ENCODE data around the gene LMLN.
"Not testable (repeated sequence)": the region's sequence is repeated elsewhere in the genome, so short reads cannot be mapped to it uniquely, and the experiment has no call there.

LMLN gene

GRCh38 chr3:197956626-197956988 lies 3.4 kb upstream of the LMLN start:
- no peak for DNase-seq

GRCh38 chr3:197957790-197958133 lies 2.3 kb upstream of the LMLN start:
- no peak for DNase-seq

GRCh38 chr3:197958346-197958745 lies 1.7 kb upstream of the LMLN start:
- no peak for DNase-seq

- DNase-seq = not testable (repeated sequence)
Observed at GRCh38 chr3:197958848-197959247, 1.2 kb upstream of the LMLN start.

- DNase-seq = no peak
Observed at GRCh38 chr3:197959500-197959890, 522 bp upstream of the LMLN start.

DNA sequence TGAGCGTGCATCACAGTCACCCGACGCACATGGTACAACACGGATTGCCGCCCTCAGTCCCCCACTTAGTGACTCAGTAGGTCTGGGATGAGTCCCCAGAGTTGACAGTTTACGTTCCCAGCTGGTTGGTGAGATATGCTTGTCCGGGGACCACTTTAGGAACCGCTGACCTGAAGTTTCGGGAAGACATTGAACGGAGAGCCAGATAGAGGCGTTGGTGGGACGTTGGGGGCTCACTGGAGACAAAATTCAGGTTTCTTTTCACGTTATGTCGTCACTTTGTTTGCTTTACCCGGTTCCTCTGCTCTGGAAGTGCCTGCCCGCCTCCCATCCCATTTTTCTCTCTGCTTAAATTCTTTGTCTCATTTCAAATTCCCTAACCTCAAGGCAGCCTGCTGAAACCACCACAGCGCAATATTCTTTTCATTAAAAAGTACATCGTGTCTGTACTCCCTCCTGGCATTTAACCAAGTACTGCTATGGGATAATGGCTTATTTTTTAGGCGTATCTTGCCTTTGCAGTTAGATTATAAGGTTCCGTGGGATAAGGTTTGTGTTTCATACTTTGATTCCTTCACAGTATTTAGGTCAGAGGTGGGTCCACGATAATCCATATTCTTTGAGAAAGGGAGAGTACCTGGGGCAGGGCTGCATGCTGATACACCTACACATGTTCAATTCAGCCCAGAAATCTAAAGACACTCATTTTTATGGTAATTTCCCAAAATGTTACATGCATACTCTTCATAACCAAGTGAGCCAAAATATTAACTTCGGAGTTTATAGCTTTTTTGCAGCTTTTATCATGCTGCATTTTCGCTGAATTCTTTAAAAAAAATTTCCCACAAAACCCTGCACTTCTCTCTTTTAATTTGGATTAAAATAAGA lies 921 bp downstream of the LMLN start:
- no peak for DNase-seq

- no peak for DNase-seq
Observed at GRCh38 chr3:197961582-197961945, 1.5 kb downstream of the LMLN start.

- DNase-seq = no peak
Observed at GRCh38 chr3:197963019-197963637, 3.1 kb downstream of the LMLN start.

- DNase-seq = not testable (repeated sequence)
Observed at GRCh38 chr3:197967337-197967989, 7.4 kb downstream of the LMLN start.

GRCh38 chr3:197970588-197970987 lies 10.6 kb downstream of the LMLN start:
- no peak for DNase-seq

- DNase-seq = no peak
Observed at GRCh38 chr3:197974016-197974415, 14.0 kb downstream of the LMLN start.

DNA sequence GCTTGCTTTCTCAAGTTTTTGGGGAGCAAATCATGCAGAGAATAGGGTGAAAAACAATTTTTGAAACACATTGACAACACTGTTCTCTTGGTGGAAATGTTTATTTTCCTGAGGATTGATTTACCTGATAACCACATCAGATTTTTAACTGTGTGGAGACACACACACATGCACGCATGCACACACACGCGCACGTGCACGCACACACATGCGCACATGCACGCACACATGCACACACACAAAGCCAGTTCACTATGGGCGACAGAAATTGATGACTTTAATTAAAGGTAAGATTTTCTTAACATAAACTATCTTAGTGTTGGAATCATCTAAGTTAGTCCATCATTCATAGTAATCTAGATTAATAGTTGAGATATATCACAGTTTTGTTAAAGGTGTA lies 15.3 kb downstream of the LMLN start:
- no peak for DNase-seq

GRCh38 chr3:197983076-197983475 lies 23.1 kb downstream of the LMLN start:
- no peak for DNase-seq

DNA sequence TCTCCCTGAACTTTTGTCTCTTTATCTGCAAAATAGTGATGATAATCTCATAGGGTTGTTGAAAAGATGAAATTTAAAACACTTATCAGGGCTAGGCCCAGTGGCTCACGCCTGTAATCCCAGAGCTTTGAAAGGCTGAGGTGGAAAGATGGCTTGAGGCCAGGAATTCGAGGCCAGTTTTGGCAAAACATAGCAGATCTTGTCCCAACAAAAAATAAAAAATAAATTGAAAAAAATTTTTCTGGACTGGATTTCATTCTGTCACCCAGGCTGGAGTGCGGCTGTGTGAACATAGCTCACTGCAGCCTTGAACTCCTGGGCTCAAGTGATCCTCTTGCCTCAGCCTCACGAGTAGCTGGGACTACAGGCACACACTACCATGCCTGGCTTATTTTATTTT lies 29.6 kb downstream of the LMLN start:
- no peak for DNase-seq

DNA sequence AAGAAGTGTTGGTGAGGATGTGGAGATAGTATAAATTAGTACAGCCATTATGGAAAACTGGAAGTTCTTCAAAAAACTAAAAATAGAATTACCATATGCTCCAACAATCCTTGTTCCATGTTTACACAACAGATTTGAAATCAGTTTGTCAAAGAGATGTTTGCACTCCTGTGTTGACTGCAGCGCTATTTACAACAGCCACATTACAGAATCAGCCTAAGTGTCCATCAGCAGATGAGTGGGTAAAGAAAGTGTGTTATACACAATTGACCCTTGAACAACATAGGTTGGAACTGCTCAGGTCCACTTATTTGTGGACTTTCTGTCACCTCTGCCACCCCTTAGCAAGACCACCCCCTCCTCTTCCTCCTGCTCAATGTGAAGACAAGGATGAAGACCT lies 34.7 kb downstream of the LMLN start:
- DNase-seq = no peak

- no peak for DNase-seq
Observed at GRCh38 chr3:197996855-197997254, 36.8 kb downstream of the LMLN start.

- no peak for DNase-seq
Observed at GRCh38 chr3:197997936-197998335, 37.9 kb downstream of the LMLN start.

- no peak for DNase-seq
Observed at GRCh38 chr3:198017090-198017489, 57.1 kb downstream of the LMLN start.

DNA sequence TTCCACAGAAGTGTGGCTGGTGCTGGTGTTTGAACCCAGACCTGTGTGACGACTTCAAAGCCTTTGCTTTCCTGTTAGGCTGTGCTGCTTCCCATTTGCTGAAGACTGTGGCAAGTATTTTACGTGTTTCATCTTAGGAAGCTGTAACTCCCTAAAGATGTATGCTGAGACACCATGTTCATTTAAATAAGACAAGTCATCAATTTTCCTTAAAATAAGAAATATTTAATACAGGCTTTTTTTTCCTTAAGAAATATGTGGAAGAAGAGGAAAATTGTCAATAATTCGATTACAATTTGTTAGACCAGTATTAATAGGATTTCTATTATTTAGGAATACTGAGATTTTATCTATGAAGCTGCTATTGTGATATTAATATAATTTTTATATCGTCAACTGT lies 58.4 kb downstream of the LMLN start:
- no peak for DNase-seq

- DNase-seq = no peak
Observed at GRCh38 chr3:198019115-198019514, 59.1 kb downstream of the LMLN start.

DNA sequence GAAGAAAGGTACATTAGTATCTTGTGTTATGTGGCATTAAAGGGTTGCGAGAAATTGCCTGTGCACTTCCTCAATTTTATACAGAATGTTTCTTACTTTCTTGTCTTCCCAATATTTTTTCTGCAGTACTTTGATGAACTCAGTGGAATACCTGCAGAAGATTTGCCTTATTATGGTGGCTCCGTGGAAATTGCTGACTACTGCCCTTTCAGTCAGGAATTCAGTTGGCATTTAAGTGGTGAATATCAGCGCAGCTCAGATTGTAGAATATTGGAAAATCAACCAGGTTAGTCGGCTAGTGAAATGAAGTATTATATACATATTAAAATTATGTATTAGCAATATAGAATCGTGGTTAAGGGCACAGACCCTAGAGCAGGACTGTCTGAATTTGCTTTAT lies 61.3 kb downstream of the LMLN start:
- DNase-seq = no peak

- DNase-seq = no peak
Observed at GRCh38 chr3:198022604-198023003, 62.6 kb downstream of the LMLN start.

DNA sequence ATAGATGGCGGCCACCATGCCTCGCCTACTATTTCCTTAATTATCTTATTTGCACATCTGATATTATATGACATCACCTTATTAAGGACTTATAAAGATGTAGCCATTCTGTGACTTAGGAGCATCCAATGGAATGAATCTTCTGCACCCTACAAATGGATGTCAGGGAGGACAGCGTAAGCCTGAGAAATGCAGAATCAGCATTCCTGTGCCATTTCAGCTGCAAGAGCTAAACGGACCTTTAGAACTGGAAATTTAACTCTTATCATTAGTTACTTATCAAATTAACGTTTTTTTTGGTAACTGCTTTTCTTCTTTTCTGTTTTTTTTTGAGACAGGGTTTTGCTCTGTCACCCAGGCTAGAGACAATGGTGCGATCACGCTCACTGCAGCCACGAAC lies 65.6 kb downstream of the LMLN start:
- no peak for DNase-seq

DNA sequence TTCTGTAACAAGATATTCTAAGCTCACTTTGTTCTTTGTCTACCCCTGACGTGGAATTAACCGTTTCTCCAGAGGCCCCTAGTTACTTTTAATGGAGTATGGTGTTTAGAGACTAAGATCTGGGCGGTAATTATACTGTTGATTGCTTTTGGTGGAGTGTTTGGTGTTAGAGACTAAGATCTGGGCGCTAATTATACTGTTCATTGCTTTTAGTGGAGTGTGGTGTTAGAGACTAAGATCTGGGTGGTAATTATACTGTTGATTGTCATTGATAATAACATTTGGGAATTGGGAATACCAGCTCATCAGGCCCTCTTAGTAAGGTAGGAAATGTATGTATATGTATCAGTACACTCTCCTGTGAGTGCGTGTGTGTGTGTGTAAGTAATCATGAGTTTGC lies 66.6 kb downstream of the LMLN start:
- no peak for DNase-seq

Data from stimulated activated CD4-positive, alpha-beta T cell treated with anti-CD3 and anti-CD28 coated beads, Interleukin-4, amount 100 ng/mL, for 24 hours (primary cell).